Heart right ventricle (tissue), 16 donors: ENCODE results near the gene ASAP2. TPM values are rescaled to one million over a fixed set of nuclear protein-coding genes. Genes with fewer than 3 reads are reported as not detected.
A peak's percentile ranks its signal among the peaks of the same experiment; 100 is the strongest.

Experiments
- ATAC-seq, 8 donors: fragments of 200-7000 bp; cut with Tn5 transposase; one replicate each; pipeline ENCODE4 v1.9.1; 2020; ENCODE audit warnings: mild to moderate bottlenecking in 8 of 8, moderate library complexity in 8 of 8, moderate number of reproducible peaks in 1 of 8
- DNase-seq, 2 donors: peaks; one replicate each; pipeline ENCODE4 v3.0.0-alpha.2; 2020
- H3K27ac ChIP-seq, 10 donors: fragments of 200-600 bp; sonication (generic) in 2 of 10; one replicate each; pipeline versions ENCODE4 v1.5.0 to v1.8.0; 2020 to 2022; ENCODE audit warnings: mild to moderate bottlenecking in 3 of 10
- H3K27me3 ChIP-seq, 7 donors: fragments of 200-600 bp; one replicate each; pipeline ENCODE4 v1.8.0; 2021 to 2022; ENCODE audit warnings: mild to moderate bottlenecking in 2 of 7
- H3K36me3 ChIP-seq, 9 donors: fragments of 200-600 bp; sonication (generic) in 1 of 9; one replicate each; pipeline versions ENCODE4 v1.5.0 to v1.8.0; 2020 to 2022; ENCODE audit warnings: mild to moderate bottlenecking in 2 of 9
- H3K4me1 ChIP-seq, 9 donors: fragments of 200-600 bp; sonication (generic) in 1 of 9; one replicate each; pipeline versions ENCODE4 v1.5.0 to v1.8.0; 2020 to 2022; ENCODE audit warnings: mild to moderate bottlenecking in 4 of 9
- H3K4me3 ChIP-seq, 10 donors: fragments of 200-600 bp; sonication (generic) in 2 of 10; one replicate each; pipeline versions ENCODE4 v1.5.0 to v1.8.0; 2020 to 2022; ENCODE audit warnings: mild to moderate bottlenecking in 7 of 10, moderate library complexity in 2 of 10
- H3K9me3 ChIP-seq, 11 donors: fragments of 200-600 bp in 10 of 11; sonication (generic) in 2 of 11; one replicate each; pipeline versions ENCODE4 v1.5.0 to v1.8.0; 2013 to 2022; ENCODE audit warnings: mild to moderate bottlenecking in 2 of 11, control low read depth in 1 of 11, moderate library complexity in 1 of 11
- CTCF ChIP-seq, 9 donors: fragments of 200-600 bp; sonication (generic) in 2 of 9; IDR thresholded peaks; one replicate each; pipeline versions ENCODE4 v1.5.0 to v1.8.0; 2021 to 2022; ENCODE audit warnings: antibody characterized with exemption in 9 of 9, mild to moderate bottlenecking in 5 of 9, moderate library complexity in 1 of 9
- WGBS, 2 donors: extraction: QIAGEN DNeasy Blood & Tissue Kit; methylation state at CpG; one replicate each; pipeline ENCODE4 v1.1.7; 2013; ENCODE audit warnings: inconsistent platforms in 1 of 2; 5-methylcytosine and 5-hydroxymethylcytosine counted together
- intact Hi-C, 10 donors: fragments of 100-400 bp; cut with DNase I; formaldehyde crosslinking; loops; one replicate each; pipeline versions ENCODE4 v1.11.1 to v1.14.2; 2022
- polyA plus RNA-seq, 2 donors: library from polyadenylated mRNA; stranded (reverse); fragments of 200-250 nt; gene quantifications; one replicate each; pipeline ENCODE4 v1.2.3, GENCODE V29; 2013
- total RNA-seq, 10 donors: library from RNA; stranded (reverse); fragmentation: NEBNext Ultra II Directional in 3 of 10; extraction: Animal tissue kit (Norgen Biotek cat#: 25700) in 3 of 10; gene quantifications; one replicate each; pipeline versions ENCODE4 v1.2.1 to v1.2.4, GENCODE V29; 2021 to 2023
- donor health status: Arrhythmogenic right ventricular cardiomyopathy.
- donor health status: ischemic (EF 13 %, LVEDD 7.1; RV severe dilation, severe dysfunction).
- donor health status: healthy with polysubstance abuse.
- donor health status: DM: no; HTN: yes; CAD: no.
- donor health status: DM: no; HTN: no; CAD: no.
- donor health status: ischemic (EF 25% LVEDD 6.9; RV normal size, moderate dysfunction).
- donor health status: ischemic (EF 25% LVEDD 5.7; RV mildly dilated, moderate dysfunction).
- donor health status: healthy.
- donor health status: DM: yes; HTN: yes; CAD: no.
- donor health status: Ischemic cardiomyopathy.
- donor health status: ischemic (EF 35%, LVEDD 5.7; RV mildly dilated, moderate dysfunction).
- donor health status: nonischemic (EF 11% LVEDD 7.7; RV severe dilation, severe dysfunction).
- donor health status: DM: yes; HTN: yes; CAD: no.
- donor health status: PGD.
- donor health status: ischemic (EF 29% LVEDD 5.4; RV normal size, mild dysfunction).
- donor health status: nonischemic (EF 23%, LVEDD 6.1; RV moderate dilation, normal function).

ASAP2 gene
- total and polyA plus RNA-seq, 12 donors, result 5.4 to 17.3 (median 11.8) TPM

- intact Hi-C loops, result loop anchor here in 4 of 10 donors (5.0 to 10.0 kb wide), 3 partner anchors 56 to 127 kb away; no protein-coding TSS in a partner anchor
- no peak for TF ChIP-seq CTCF (IDR thresholded peaks at IDR 0.05)
- Histone ChIP-seq H3K27ac (no peak overlapping the region), H3K4me3 (no peak overlapping the region), H3K4me1 (peaks cover 0 to 4% (median 0%) of the 10 kb centered on the region in 9 donors), H3K9me3 (no peaks in the 10 kb centered on the region), H3K27me3 (peaks cover 0 to 1% (median 0%) of the 10 kb centered on the region in 7 donors), H3K36me3 (no peaks in the 10 kb centered on the region)
- ATAC-seq, result no peak
- DNase-seq, result no peak
- 87 to 90% methylated on average over 4 of the region's 4 CpGs for WGBS, 2 donors
Measured at GRCh38 chr2:9200633-9201015, 6.0 kb upstream of the ASAP2 start.

GRCh38 chr2:9201185-9201891 is 5.3 kb upstream of the ASAP2 start:
- no peak for DNase-seq
- whole genome bisulfite sequencing, 2 donors, result 67 to 68% methylated on average over 5 of the region's 5 CpGs

GRCh38 chr2:9203006-9203405 is 3.6 kb upstream of the ASAP2 start:
- Histone ChIP-seq H3K27me3 (peaks cover 0 to 18% (median 0%) of the 10 kb centered on the region in 7 donors), H3K4me1 (peaks cover 0 to 18% (median 5%) of the 10 kb centered on the region in 9 donors), H3K4me3 (no peak overlapping the region), H3K36me3 (no peaks in the 10 kb centered on the region), H3K27ac (no peak overlapping the region), H3K9me3 (no peaks in the 10 kb centered on the region)
- 98 to 100% methylated on average over 3 of the region's 3 CpGs for WGBS, 2 donors
- intact Hi-C loops, result loop anchor here in 4 of 10 donors (5.0 to 10.0 kb wide), 3 partner anchors 58 to 124 kb away; no protein-coding TSS in a partner anchor
- DNase-seq, result no peak
- no peak for TF ChIP-seq CTCF (IDR thresholded peaks at IDR 0.05)
- no peak for ATAC-seq

More at GRCh38 chr2:9201185-9201891, 5.3 kb upstream of the ASAP2 start:
- H3K27ac ChIP-seq, result no peak overlapping the region
- ATAC-seq, result peak in 1 of 8 donors; percentile 44
- intact Hi-C loops, result loop anchor here in 4 of 10 donors (5.0 to 10.0 kb wide), 3 partner anchors 57 to 126 kb away; no protein-coding TSS in a partner anchor
- peaks cover 0 to 7% (median 0%) of the 10 kb centered on the region in 7 donors for H3K27me3 ChIP-seq
- no peaks in the 10 kb centered on the region for H3K36me3 ChIP-seq
- peaks cover 0 to 9% (median 0%) of the 10 kb centered on the region in 9 donors for H3K4me1 ChIP-seq
- no peak overlapping the region for H3K4me3 ChIP-seq
- no peak for TF ChIP-seq CTCF (IDR thresholded peaks at IDR 0.05)
- H3K9me3 ChIP-seq, result no peaks in the 10 kb centered on the region

- ATAC-seq, result no peak
- no peak for DNase-seq
- Histone ChIP-seq H3K4me3 (no peak overlapping the region), H3K27ac (no peak overlapping the region), H3K4me1 (peaks cover 0 to 25% (median 6%) of the 10 kb centered on the region in 9 donors), H3K36me3 (no peaks in the 10 kb centered on the region), H3K27me3 (peaks cover 0 to 19% (median 0%) of the 10 kb centered on the region in 7 donors), H3K9me3 (no peaks in the 10 kb centered on the region)
- TF ChIP-seq CTCF (IDR thresholded peaks at IDR 0.05), result no peak
- 83 to 89% methylated on average over 5 of the region's 5 CpGs for WGBS, 2 donors
- intact Hi-C loops, result loop anchor here in 4 of 10 donors (5.0 to 10.0 kb wide), 3 partner anchors 59 to 123 kb away; no protein-coding TSS in a partner anchor
Measured at GRCh38 chr2:9203876-9204275, 2.7 kb upstream of the ASAP2 start.
